HG03520 (cell line): ENCODE measurements around the gene ABCC8.
A peak's percentile ranks its signal among the peaks of the same experiment; 100 is the strongest.

ENCODE experiments used
- ATAC-seq: cut with Tn5 transposase; IDR thresholded peaks from one replicate; pipeline ENCODE4 v1.9.1; 2021; ENCODE audit warnings: mild to moderate bottlenecking, moderate library complexity; ENCODE audit not compliant: unreplicated experiment

ABCC8 gene

GRCh38 chr11:17506314-17506713 is 29.7 kb upstream of the ABCC8 start:
- no peak for ATAC-seq

GRCh38 chr11:17505146-17505545 is 28.5 kb upstream of the ABCC8 start:
- no peak for ATAC-seq

GRCh38 chr11:17504330-17505107 is 27.9 kb upstream of the ABCC8 start:
- peak; percentile 44 for ATAC-seq

GRCh38 chr11:17502630-17503029 is 26.0 kb upstream of the ABCC8 start:
- no peak for ATAC-seq

- no peak for ATAC-seq
Observed at GRCh38 chr11:17500673-17501072, 24.0 kb upstream of the ABCC8 start.

GRCh38 chr11:17498475-17498874 is 21.8 kb upstream of the ABCC8 start:
- ATAC-seq: no peak

GRCh38 chr11:17498058-17498457 is 21.4 kb upstream of the ABCC8 start:
- ATAC-seq: no peak

- no peak for ATAC-seq
Observed at GRCh38 chr11:17496406-17496805, 19.8 kb upstream of the ABCC8 start.

GRCh38 chr11:17494019-17494418 is 17.4 kb upstream of the ABCC8 start:
- ATAC-seq: no peak

- no peak for ATAC-seq
Observed at GRCh38 chr11:17490938-17491337, 14.3 kb upstream of the ABCC8 start.

- ATAC-seq: no peak
Observed at GRCh38 chr11:17490232-17490631, 13.6 kb upstream of the ABCC8 start.

- ATAC-seq: no peak
Observed at GRCh38 chr11:17489751-17490150, 13.1 kb upstream of the ABCC8 start.

GRCh38 chr11:17488563-17488962 is 11.9 kb upstream of the ABCC8 start:
- no peak for ATAC-seq

- ATAC-seq: no peak
Observed at GRCh38 chr11:17486646-17487045, 10.0 kb upstream of the ABCC8 start.

- ATAC-seq: no peak
Observed at GRCh38 chr11:17483505-17483904, 6.9 kb upstream of the ABCC8 start.

- ATAC-seq: no peak
Observed at GRCh38 chr11:17481905-17482304, 5.3 kb upstream of the ABCC8 start.

GRCh38 chr11:17479284-17480214 is 2.9 kb upstream of the ABCC8 start:
- ATAC-seq: no peak

GRCh38 chr11:17478070-17478469 is 1.4 kb upstream of the ABCC8 start:
- no peak for ATAC-seq

- ATAC-seq: no peak
Observed at GRCh38 chr11:17477361-17477760, 716 bp upstream of the ABCC8 start.

GRCh38 chr11:17477084-17477333 is 364 bp upstream of the ABCC8 start:
- no peak for ATAC-seq

GRCh38 chr11:17475666-17476316 is 854 bp downstream of the ABCC8 start:
- no peak for ATAC-seq
